Stimulated activated CD4-positive, alpha-beta T cell treated with anti-CD3 and anti-CD28 coated beads, TNF-alpha, amount 100 ng/mL, for 1 hour (primary cell): ENCODE results near the gene IRF9.

ENCODE experiments used
- DNase-seq, 3 donors: peaks; one replicate each; pipeline ENCODE4 v3.0.0-alpha.2; 2020; ENCODE audit warnings: low read depth in 3 of 3, low spot score in 1 of 3

The IRF9 gene

GRCh38 chr14:24146453-24146977 is 14.6 kb upstream of the IRF9 start, which contains the start of gene PSME2:
TSS of gene PSME2 (minus strand) at chr14:24146610. CDS start at chr14:24146581, 29 bp downstream.
- peak; percentile 56 to 65 (median 63) for DNase-seq

DNA sequence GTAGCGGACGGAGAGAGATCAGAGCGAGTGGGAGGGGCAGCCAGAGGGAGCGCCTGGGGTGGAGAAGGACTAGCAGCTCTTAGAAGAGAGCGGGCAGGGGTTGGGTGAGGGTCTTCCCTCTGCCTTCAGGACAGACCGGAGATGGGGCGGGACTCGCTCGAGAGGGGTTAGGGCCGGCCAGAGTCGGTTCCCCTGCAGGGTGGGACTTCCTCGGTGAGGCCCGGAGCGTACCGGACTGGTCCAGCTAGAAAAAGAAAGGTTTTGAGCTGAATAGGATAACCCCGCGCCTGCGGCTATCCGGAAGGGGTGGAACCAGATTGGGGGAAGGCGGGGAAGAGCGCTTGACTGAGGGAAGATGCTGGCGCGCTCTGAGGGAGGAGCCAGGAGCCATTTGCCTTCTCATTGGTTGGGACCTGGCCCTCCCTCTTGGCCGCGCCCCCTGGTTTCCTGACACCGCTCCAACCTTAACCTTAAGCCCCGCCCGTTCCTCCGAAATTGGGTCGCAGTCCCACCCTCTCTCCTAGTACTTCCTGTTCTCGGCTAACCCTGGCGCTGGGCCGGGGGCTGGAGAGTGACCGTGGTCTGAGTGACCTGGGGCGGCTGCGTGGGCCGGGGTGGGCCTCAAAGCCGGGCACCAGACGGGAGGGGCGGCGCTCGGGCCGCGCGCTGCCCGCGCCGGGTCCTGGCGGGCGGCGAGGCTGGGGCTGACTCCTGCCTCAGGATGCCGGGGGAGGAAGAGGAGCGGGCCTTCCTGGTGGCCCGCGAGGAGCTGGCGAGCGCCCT is 13.9 kb upstream of the IRF9 start, which contains the start of gene RNF31:
RNF31 (plus strand) TSS at position 521 of the 783 bp plus-strand sequence; CDS start at position 722, 201 bp downstream.
- DNase-seq: peak; percentile 91 to 92 (median 92)

DNA sequence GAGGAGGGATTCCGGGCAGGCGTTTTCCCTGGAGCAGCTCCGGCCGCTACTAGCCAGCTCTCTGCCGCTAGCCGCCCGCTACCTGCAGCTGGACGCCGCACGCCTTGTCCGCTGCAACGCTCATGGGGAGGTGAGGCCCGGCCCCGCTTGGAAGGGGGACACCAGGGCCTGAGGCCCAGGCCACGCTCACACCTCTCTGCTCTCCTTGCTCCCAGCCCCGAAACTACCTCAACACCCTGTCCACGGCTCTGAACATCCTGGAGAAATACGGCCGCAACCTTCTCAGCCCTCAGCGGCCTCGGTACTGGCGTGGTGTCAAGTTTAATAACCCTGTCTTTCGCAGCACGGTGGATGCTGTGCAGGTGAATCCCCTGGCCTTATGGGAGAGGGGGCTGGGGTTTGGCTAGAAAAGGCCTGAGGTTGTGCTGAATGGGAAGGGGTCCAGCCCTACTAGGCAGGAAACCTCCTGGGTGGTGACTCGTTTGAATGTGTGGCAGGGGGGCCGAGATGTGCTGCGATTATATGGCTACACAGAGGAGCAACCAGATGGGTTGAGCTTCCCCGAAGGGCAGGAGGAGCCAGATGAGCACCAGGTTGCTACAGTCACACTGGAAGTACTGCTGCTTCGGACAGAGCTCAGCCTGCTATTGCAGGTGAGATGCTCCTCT is 13.2 kb upstream of the IRF9 start:
- no peak for DNase-seq

GRCh38 chr14:24149302-24149969 is 11.6 kb upstream of the IRF9 start:
- DNase-seq: no peak

DNA sequence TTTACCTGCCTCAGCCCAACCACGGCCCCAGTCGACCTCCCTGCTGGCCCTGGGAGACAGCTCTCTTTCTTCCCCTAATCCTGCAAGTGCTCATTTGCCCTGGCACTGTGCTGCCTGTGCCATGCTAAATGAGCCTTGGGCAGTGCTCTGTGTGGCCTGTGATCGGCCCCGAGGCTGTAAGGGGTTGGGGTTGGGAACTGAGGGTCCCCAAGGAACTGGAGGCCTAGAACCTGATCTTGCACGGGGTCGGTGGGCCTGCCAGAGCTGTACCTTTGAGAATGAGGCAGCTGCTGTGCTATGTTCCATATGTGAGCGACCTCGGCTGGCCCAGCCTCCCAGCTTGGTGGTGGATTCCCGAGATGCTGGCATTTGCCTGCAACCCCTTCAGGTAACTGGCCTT is 11.0 kb upstream of the IRF9 start:
- no peak for DNase-seq

DNA sequence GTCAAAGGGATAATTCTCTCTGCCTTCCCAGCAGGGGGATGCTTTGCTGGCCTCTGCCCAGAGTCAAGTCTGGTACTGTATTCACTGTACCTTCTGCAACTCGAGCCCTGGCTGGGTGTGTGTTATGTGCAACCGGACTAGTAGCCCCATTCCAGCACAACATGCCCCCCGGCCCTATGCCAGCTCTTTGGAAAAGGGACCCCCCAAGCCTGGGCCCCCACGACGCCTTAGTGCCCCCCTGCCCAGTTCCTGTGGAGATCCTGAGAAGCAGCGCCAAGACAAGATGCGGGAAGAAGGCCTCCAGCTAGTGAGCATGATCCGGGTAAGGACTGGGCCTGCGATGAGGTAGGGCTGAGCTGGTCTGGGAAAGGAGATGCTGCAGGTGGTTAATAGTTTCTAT is 10.5 kb upstream of the IRF9 start:
- DNase-seq: no peak

DNA sequence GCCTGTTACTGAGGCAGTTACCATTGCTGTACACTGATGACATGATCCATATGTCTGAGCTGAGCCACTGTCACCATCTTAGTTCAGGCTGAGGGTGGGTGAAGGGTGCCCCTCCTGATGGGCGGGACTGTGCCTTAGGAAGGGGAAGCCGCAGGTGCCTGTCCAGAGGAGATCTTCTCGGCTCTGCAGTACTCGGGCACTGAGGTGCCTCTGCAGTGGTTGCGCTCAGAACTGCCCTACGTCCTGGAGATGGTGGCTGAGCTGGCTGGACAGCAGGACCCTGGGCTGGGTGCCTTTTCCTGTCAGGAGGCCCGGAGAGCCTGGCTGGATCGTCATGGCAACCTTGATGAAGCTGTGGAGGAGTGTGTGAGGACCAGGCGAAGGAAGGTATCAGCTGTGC is 10.1 kb upstream of the IRF9 start:
- DNase-seq: no peak

GRCh38 chr14:24151404-24152080 is 9.5 kb upstream of the IRF9 start:
- no peak for DNase-seq

DNA sequence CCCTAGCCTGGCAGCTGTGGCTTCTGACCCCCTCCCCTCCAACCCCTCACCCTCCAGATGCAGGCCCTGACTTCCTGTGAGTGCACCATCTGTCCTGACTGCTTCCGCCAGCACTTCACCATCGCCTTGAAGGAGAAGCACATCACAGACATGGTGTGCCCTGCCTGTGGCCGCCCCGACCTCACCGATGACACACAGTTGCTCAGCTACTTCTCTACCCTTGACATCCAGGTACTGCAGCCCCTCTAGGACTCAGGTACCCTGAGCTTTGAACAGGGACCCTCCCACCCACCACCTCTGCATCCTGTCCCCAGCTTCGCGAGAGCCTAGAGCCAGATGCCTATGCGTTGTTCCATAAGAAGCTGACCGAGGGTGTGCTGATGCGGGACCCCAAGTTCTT is 6.0 kb upstream of the IRF9 start:
- DNase-seq: no peak

GRCh38 chr14:24156840-24157239 is 4.2 kb upstream of the IRF9 start:
- no peak for DNase-seq

DNA sequence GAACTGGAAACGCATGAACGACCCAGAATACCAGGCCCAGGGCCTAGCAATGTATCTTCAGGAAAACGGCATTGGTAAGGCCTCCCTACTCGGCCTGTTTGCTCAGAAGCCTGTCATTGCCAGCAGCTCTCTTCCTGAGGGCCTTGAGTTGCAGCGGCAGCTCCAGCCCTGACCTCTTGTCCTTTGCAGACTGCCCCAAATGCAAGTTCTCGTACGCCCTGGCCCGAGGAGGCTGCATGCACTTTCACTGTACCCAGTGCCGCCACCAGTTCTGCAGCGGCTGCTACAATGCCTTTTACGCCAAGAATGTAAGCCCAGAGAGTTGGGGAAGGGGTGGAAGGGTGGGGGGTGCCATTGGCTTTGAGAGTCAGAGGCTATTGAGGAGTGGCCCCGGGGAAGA is 3.7 kb upstream of the IRF9 start:
- no peak for DNase-seq

- no peak for DNase-seq
These were observed 1.1 kb upstream of the IRF9 start for GRCh38 chr14:24159777-24160498.

DNA sequence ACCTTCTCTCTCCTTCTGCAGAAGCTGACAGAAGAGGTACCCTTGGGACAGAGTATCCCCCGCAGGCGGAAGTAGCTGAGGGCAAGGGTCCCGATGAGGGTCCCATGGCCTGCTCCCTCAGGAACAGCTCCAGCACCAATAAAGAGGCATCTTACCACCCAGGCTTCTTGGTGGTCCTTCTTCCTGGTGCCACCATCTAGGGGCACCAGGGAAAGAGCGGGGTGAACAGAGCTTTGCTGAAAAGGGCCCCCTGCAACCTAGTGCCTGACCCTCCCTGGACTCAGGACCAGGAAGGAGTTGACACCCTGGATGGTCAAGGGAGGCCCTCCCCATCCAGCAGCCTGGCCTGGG is 591 bp upstream of the IRF9 start:
- no peak for DNase-seq

DNA sequence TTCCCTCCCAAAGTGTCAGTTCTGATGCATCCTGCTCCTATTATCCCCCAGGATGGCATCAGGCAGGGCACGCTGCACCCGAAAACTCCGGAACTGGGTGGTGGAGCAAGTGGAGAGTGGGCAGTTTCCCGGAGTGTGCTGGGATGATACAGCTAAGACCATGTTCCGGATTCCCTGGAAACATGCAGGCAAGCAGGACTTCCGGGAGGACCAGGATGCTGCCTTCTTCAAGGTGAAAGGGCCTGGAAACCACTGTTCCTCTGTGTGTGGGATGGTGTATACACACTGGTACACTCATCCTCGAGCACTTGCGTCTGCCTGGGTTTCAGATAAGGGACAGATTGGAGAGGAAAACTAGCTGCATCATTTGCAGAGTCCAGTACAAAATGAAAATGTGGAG is 1.0 kb downstream of the IRF9 start:
- no peak for DNase-seq

GRCh38 chr14:24164518-24164991 is 3.5 kb downstream of the IRF9 start:
- no peak for DNase-seq

GRCh38 chr14:24165785-24166184 is 4.7 kb downstream of the IRF9 start:
- no peak for DNase-seq

- no peak for DNase-seq
These were observed 6.5 kb downstream of the IRF9 start for GRCh38 chr14:24167469-24168114.

DNA sequence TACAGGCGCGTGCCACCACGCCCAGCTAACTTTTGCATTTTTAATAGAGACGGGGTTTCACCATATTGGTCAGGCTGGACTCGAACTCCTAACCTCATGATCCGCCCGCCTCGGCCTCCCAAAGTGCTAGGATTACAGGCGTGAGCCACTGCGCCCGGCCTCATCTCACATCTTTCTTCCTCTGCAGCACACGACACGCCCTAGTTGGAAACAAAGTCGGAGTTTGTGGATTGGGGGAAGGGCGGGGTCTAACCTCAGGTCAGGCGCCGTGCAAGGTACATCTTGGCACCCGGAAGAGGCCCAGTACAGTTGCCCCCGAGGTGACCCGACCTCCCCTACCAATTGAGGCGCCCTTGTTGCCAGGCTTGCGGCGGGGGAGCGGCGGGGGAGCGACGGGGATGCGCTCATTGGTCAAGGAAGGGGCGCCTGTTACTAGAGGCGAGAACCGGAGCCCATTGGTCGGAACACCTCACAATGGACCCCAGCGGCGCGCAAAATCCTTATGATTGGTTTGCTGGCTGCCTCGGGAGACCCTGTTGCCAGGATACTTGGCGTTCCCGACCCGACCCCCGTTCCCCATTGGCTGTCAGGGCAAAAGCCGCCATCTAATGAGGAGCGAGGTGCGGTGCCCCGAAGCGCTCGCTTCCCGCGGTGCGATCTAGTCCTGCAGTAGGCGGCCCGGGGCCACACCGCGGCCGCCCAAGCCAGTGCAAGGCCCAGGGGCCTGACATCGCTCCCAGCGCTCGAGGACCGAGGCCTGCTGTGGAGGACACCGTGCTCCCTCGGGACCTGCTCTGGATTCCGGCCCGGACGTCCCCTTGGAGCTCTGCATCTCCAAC is 10.6 kb downstream of the IRF9 start, which contains the start of gene REC8:
REC8 (plus strand) TSS at position 659 of the 839 bp plus-strand sequence. CDS start 473 bp downstream, outside the sequence.
- peak; percentile 29 to 41 (median 31) for DNase-seq
